Measurements from ENCODE around the gene LEO1.
A peak's percentile ranks its signal among the peaks of the same experiment; 100 is the strongest.

LEO1 gene

GRCh38 chr15:51971375-51972133 is at the start of gene LEO1:
TSS of gene LEO1 (minus strand) at chr15:51971778. CDS start at chr15:51971745, 33 bp downstream.
- DNase-seq (ENCODE audit: low read depth), result peak; percentile 87

GRCh38 chr15:52021128-52021671 is 49.6 kb upstream of the LEO1 start:
- DNase-seq (ENCODE audit: low read depth), result peak; percentile 62

GRCh38 chr15:52020221-52021085 is 48.9 kb upstream of the LEO1 start:
- DNase-seq (ENCODE audit: low read depth), result no peak

- DNase-seq (ENCODE audit: low read depth), result peak; percentile 49
Measured at GRCh38 chr15:52019394-52020220, 48.0 kb upstream of the LEO1 start.

- DNase-seq (ENCODE audit: low read depth), result peak; percentile 88
Measured at GRCh38 chr15:52018693-52019393, 47.3 kb upstream of the LEO1 start, which contains the start of gene MAPK6. TSS of gene MAPK6 (plus strand) at chr15:52019219. CDS start at chr15:52046461, 27,242 bp downstream.

GRCh38 chr15:52018244-52018643 is 46.7 kb upstream of the LEO1 start:
- DNase-seq (ENCODE audit: low read depth), result no peak

GRCh38 chr15:52016316-52016715 is 44.7 kb upstream of the LEO1 start:
- DNase-seq (ENCODE audit: low read depth), result no peak

GRCh38 chr15:52014616-52015015 is 43.0 kb upstream of the LEO1 start:
- DNase-seq (ENCODE audit: low read depth), result no peak

GRCh38 chr15:52013151-52013791 is 41.7 kb upstream of the LEO1 start:
- DNase-seq (ENCODE audit: low read depth), result no peak

- no peak for DNase-seq (ENCODE audit: low read depth)
Measured at GRCh38 chr15:52012210-52012609, 40.6 kb upstream of the LEO1 start.

- DNase-seq (ENCODE audit: low read depth), result no peak
Measured at GRCh38 chr15:52011711-52012144, 40.1 kb upstream of the LEO1 start.

- DNase-seq (ENCODE audit: low read depth), result no peak
Measured at GRCh38 chr15:52010633-52011595, 39.3 kb upstream of the LEO1 start.

- no peak for DNase-seq (ENCODE audit: low read depth)
Measured at GRCh38 chr15:52008698-52009434, 37.3 kb upstream of the LEO1 start.

- DNase-seq (ENCODE audit: low read depth), result no peak
Measured at GRCh38 chr15:52008359-52008697, 36.8 kb upstream of the LEO1 start.

GRCh38 chr15:52006702-52007340 is 35.2 kb upstream of the LEO1 start:
- DNase-seq (ENCODE audit: low read depth), result no peak

- DNase-seq (ENCODE audit: low read depth), result no peak
Measured at GRCh38 chr15:52005748-52006701, 34.4 kb upstream of the LEO1 start.

GRCh38 chr15:52004806-52005205 is 33.2 kb upstream of the LEO1 start:
- no peak for DNase-seq (ENCODE audit: low read depth)
